ENCODE data around the gene LRFN5.

- TF ChIP-seq, protein P1, sequence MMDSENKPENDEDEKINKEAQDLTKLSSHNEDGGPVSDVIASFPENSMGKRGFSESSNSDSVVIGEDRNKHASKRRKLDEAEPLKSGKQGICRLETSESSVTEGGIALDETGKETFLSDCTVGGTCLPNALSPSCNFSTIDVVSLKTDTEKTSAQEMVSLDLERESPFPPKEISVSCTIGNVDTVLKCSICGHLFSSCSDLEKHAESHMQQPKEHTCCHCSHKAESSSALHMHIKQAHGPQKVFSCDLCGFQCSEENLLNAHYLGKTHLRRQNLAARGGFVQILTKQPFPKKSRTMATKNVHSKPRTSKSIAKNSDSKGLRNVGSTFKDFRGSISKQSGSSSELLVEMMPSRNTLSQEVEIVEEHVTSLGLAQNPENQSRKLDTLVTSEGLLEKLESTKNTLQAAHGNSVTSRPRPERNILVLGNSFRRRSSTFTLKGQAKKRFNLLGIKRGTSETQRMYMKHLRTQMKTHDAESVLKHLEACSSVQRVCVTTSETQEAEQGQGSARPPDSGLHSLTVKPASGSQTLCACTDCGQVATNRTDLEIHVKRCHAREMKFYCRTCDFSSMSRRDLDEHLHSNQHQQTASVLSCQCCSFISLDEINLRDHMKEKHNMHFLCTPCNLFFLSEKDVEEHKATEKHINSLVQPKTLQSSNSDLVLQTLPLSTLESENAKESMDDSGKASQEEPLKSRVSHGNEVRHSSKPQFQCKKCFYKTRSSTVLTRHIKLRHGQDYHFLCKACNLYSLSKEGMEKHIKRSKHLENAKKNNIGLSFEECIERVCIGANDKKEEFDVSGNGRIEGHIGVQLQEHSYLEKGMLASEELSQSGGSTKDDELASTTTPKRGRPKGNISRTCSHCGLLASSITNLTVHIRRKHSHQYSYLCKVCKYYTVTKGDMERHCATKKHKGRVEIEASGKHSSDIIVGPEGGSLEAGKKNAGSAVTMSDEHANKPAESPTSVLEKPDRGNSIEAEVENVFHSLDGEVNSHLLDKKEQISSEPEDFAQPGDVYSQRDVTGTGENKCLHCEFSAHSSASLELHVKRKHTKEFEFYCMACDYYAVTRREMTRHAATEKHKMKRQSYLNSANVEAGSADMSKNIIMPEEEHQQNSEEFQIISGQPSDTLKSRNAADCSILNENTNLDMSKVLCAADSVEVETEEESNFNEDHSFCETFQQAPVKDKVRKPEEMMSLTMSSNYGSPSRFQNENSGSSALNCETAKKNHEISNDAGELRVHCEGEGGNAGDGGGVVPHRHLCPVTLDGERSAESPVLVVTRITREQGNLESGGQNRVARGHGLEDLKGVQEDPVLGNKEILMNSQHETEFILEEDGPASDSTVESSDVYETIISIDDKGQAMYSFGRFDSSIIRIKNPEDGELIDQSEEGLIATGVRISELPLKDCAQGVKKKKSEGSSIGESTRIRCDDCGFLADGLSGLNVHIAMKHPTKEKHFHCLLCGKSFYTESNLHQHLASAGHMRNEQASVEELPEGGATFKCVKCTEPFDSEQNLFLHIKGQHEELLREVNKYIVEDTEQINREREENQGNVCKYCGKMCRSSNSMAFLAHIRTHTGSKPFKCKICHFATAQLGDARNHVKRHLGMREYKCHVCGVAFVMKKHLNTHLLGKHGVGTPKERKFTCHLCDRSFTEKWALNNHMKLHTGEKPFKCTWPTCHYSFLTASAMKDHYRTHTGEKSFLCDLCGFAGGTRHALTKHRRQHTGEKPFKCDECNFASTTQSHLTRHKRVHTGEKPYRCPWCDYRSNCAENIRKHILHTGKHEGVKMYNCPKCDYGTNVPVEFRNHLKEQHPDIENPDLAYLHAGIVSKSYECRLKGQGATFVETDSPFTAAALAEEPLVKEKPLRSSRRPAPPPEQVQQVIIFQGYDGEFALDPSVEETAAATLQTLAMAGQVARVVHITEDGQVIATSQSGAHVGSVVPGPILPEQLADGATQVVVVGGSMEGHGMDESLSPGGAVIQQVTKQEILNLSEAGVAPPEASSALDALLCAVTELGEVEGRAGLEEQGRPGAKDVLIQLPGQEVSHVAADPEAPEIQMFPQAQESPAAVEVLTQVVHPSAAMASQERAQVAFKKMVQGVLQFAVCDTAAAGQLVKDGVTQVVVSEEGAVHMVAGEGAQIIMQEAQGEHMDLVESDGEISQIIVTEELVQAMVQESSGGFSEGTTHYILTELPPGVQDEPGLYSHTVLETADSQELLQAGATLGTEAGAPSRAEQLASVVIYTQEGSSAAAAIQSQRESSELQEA (IDR thresholded peaks at IDR 0.05; ENCODE audit: low read depth): no peak
- TF ChIP-seq REST (IDR thresholded peaks at IDR 0.05; ENCODE audit: borderline replicate concordance): no peak
- TF ChIP-seq REST (CRISPR knock-in tag; IDR thresholded peaks at IDR 0.05; ENCODE audit: low read depth): no peak
- TF ChIP-seq BCLAF1 (IDR thresholded peaks at IDR 0.05; ENCODE audit: borderline replicate concordance in 1 of 2, control insufficient read depth in 1 of 2, low read depth in 2 of 2, low read length in 1 of 2): no peak
- TF ChIP-seq THRA (IDR thresholded peaks at IDR 0.05): no peak
- no peak for TF ChIP-seq MEIS2 (IDR thresholded peaks at IDR 0.05; ENCODE audit: partially characterized antibody)
Measured at GRCh38 chr14:41605550-41606281, 960 bp upstream of the LRFN5 start.

Data from K562 (cell line).